Measurements from ENCODE around the gene PUS1.

PUS1 gene

GRCh38 chr12:131902332-131903241, 26.5 kb upstream of the PUS1 start:
- DNase-seq (ENCODE audit: low spot score) = no peak

GRCh38 chr12:131903270-131904255, 25.5 kb upstream of the PUS1 start:
- no peak for DNase-seq (ENCODE audit: low spot score)

- DNase-seq (ENCODE audit: low spot score) = no peak
Observed at GRCh38 chr12:131904346-131904745, 24.7 kb upstream of the PUS1 start.

GRCh38 chr12:131905081-131905629, 23.9 kb upstream of the PUS1 start:
- no peak for DNase-seq (ENCODE audit: low spot score)

- DNase-seq (ENCODE audit: low spot score) = no peak
Observed at GRCh38 chr12:131905630-131906091, 23.4 kb upstream of the PUS1 start.

- DNase-seq (ENCODE audit: low spot score) = no peak
Observed at GRCh38 chr12:131907379-131908091, 21.5 kb upstream of the PUS1 start.

GRCh38 chr12:131908092-131909080, 20.7 kb upstream of the PUS1 start:
- DNase-seq (ENCODE audit: low spot score) = no peak

GRCh38 chr12:131909081-131909751, 19.9 kb upstream of the PUS1 start:
- no peak for DNase-seq (ENCODE audit: low spot score)

GRCh38 chr12:131909752-131910219, 19.3 kb upstream of the PUS1 start:
- DNase-seq (ENCODE audit: low spot score) = no peak

GRCh38 chr12:131910302-131911027, 18.6 kb upstream of the PUS1 start:
- DNase-seq (ENCODE audit: low spot score) = no peak

GRCh38 chr12:131911028-131911650, 17.9 kb upstream of the PUS1 start:
- no peak for DNase-seq (ENCODE audit: low spot score)

GRCh38 chr12:131911851-131912477, 17.1 kb upstream of the PUS1 start:
- DNase-seq (ENCODE audit: low spot score) = no peak

- DNase-seq (ENCODE audit: low spot score) = no peak
Observed at GRCh38 chr12:131912518-131913274, 16.4 kb upstream of the PUS1 start.

GRCh38 chr12:131913666-131914065, 15.4 kb upstream of the PUS1 start:
- no peak for DNase-seq (ENCODE audit: low spot score)

GRCh38 chr12:131914179-131914702, 14.8 kb upstream of the PUS1 start:
- DNase-seq (ENCODE audit: low spot score) = no peak

- no peak for DNase-seq (ENCODE audit: low spot score)
Observed at GRCh38 chr12:131915000-131915689, 13.9 kb upstream of the PUS1 start.
